HepG2 (cell line): Measurements from ENCODE around the gene HSPA1L. TPM values are rescaled to one million over a fixed set of nuclear protein-coding genes. Genes with fewer than 3 reads are reported as not detected.
A peak's percentile ranks its signal among the peaks of the same experiment; 100 is the strongest.

ENCODE experiments used
- ARID2 ChIP-seq: sonication (generic); formaldehyde crosslinking; IDR thresholded peaks from 2 replicates; pipeline ENCODE4 v1.8.1; 2022; ENCODE audit warnings: mild to moderate bottlenecking, missing genetic modification reagents, borderline replicate concordance
- BATF2 ChIP-seq: sonication (generic); formaldehyde crosslinking; IDR thresholded peaks from 2 replicates; pipeline ENCODE4 v1.8.0; 2022; ENCODE audit warnings: mild to moderate bottlenecking, missing genetic modification reagents, moderate library complexity
- CHD4 ChIP-seq: fragments of 200-600 bp; sonication (generic); IDR thresholded peaks from 2 replicates; pipeline ENCODE4 v1.7.0; 2017; ENCODE audit warnings: mild to moderate bottlenecking, low read length, borderline replicate concordance
- FOXM1 ChIP-seq: sonication (generic); formaldehyde crosslinking; IDR thresholded peaks from 2 replicates; pipeline ENCODE4 v1.5.0; 2020; ENCODE audit warnings: missing genetic modification reagents
- GMEB2 ChIP-seq: IDR thresholded peaks from 2 replicates; pipeline ENCODE4 v1.6.1; 2016; ENCODE audit warnings: missing biosample characterization, missing genetic modification reagents, low read depth
- GPBP1L1 ChIP-seq: sonication (generic); formaldehyde crosslinking; IDR thresholded peaks from 2 replicates; pipeline ENCODE4 v1.5.0; 2020; ENCODE audit warnings: mild to moderate bottlenecking, missing genetic modification reagents
- JUNB ChIP-seq: sonication (generic); formaldehyde crosslinking; IDR thresholded peaks from 2 replicates; pipeline ENCODE4 v1.8.0; 2022; ENCODE audit warnings: missing genetic modification reagents, mild to moderate bottlenecking, borderline replicate concordance
- MTERF4 ChIP-seq: sonication (generic); formaldehyde crosslinking; IDR thresholded peaks from 2 replicates; pipeline ENCODE4 v1.8.0; 2023; ENCODE audit warnings: mild to moderate bottlenecking, missing genetic modification reagents
- NFYC ChIP-seq: IDR thresholded peaks from 2 replicates; pipeline ENCODE4 v1.6.1; 2016; ENCODE audit warnings: missing genetic modification reagents, missing compliant biosample characterization
- PLRG1 ChIP-seq: fragments of 450-650 bp; conservative IDR thresholded peaks from 2 replicates; pipeline ENCODE4 v1.6.1; 2016
- PRDM4 ChIP-seq: sonication (generic); formaldehyde crosslinking; IDR thresholded peaks from 2 replicates; pipeline ENCODE4 v1.9.0; 2021; ENCODE audit warnings: missing genetic modification reagents, borderline replicate concordance
- TARDBP ChIP-seq: sonication (generic); formaldehyde crosslinking; IDR thresholded peaks from 2 replicates; pipeline ENCODE4 v1.8.0; 2022; ENCODE audit warnings: mild to moderate bottlenecking, missing genetic modification reagents
- TRAFD1 ChIP-seq: sonication (generic); formaldehyde crosslinking; IDR thresholded peaks from 2 replicates; pipeline ENCODE4 v1.5.1; 2020; ENCODE audit warnings: missing genetic modification reagents, mild to moderate bottlenecking, borderline replicate concordance
- YY1 ChIP-seq: IDR thresholded peaks from 2 replicates; pipeline ENCODE4 v1.6.1; 2011; ENCODE audit warnings: low read length, low read depth, moderate library complexity, mild to moderate bottlenecking; ENCODE audit not compliant: insufficient read depth, insufficient replicate concordance
- ZFP82 ChIP-seq: sonication (generic); formaldehyde crosslinking; IDR thresholded peaks from 2 replicates; pipeline ENCODE4 v1.5.1; 2020; ENCODE audit warnings: mild to moderate bottlenecking, missing genetic modification reagents, borderline replicate concordance
- ZNF530 ChIP-seq: sonication (generic); formaldehyde crosslinking; IDR thresholded peaks from 2 replicates; pipeline ENCODE4 v1.5.0; 2020; ENCODE audit warnings: low read depth, mild to moderate bottlenecking, missing genetic modification reagents
- ZNF616 ChIP-seq: sonication (generic); formaldehyde crosslinking; IDR thresholded peaks from 2 replicates; pipeline ENCODE4 v1.5.0; 2020; ENCODE audit warnings: low read depth, mild to moderate bottlenecking, missing genetic modification reagents
- ZNF781 ChIP-seq: sonication (generic); formaldehyde crosslinking; IDR thresholded peaks from 2 replicates; pipeline ENCODE4 v1.5.1; 2020; ENCODE audit warnings: borderline replicate concordance, mild to moderate bottlenecking, missing genetic modification reagents; ENCODE audit errors: not compliant biosample characterization
- polyA plus RNA-seq, 8 experiments: library from polyadenylated mRNA; depleted of rRNA in 3 of 8; stranded (reverse) in 7 of 8; unstranded in 1 of 8; fragments of >200 nt; fragmentation: Illumina TruSeq in 4 of 8; extraction: Trizol in 4 of 8; gene quantifications; 2 replicates each; pipeline versions ENCODE4 v1.2.1 to v1.2.3, GENCODE V29; 2011 to 2016; ENCODE audit warnings: low read depth in 4 of 8, missing spikeins in 1 of 8, mixed read lengths in 1 of 8; ENCODE audit not compliant: insufficient read depth in 1 of 8
- total RNA-seq, 5 experiments: library from RNA; depleted of rRNA; stranded (reverse); fragments of >200 nt; fragmentation: Illumina TruSeq; extraction: Trizol; gene quantifications; 2 replicates each; pipeline ENCODE4 v1.2.3, GENCODE V29; 2016; ENCODE audit warnings: low read depth in 1 of 5

The HSPA1L gene
- total and polyA plus RNA-seq, 2 of the 13 experiments (the other 11 are each of a cell fraction or from before 2014, with no cell fraction given): 0.55 to 1.0 TPM

GRCh38 chr6:31834367-31835250, 19.5 kb upstream of the HSPA1L start (continued):
- TF ChIP-seq YY1 (peak; percentile 98), JUNB (CRISPR knock-in tag) (no peak), ZNF616 (CRISPR knock-in tag) (no peak; the same call in 1 of the 2 replicates), TARDBP (CRISPR knock-in tag) (peak; percentile 85), ZNF530 (CRISPR knock-in tag) (peak; percentile 32; the same call in 1 of the 2 replicates), CHD4 (peak; percentile 74; the same call in 1 of the 2 replicates), GMEB2 (CRISPR knock-in tag) (no peak), ARID2 (CRISPR knock-in tag) (peak; percentile 80; the same call in 1 of the 2 replicates), FOXM1 (CRISPR knock-in tag) (peak; percentile 54; the same call in 1 of the 2 replicates), MTERF4 (CRISPR knock-in tag) (peak; percentile 45; the same call in 1 of the 2 replicates), NFYC (no peak), ZNF781 (peak; percentile 17), PLRG1 (no peak), PRDM4 (CRISPR knock-in tag) (peak; percentile 80; the same call in 1 of the 2 replicates), BATF2 (CRISPR knock-in tag) (no peak; the same call in 1 of the 2 replicates), ZFP82 (CRISPR knock-in tag) (no peak), TRAFD1 (CRISPR knock-in tag) (0 out of 2 replicates have a peak, but pooled peaks have one; percentile 25), GPBP1L1 (CRISPR knock-in tag) (no peak)
